ENCODE data around the gene CCND1. TPM values are rescaled to one million over a fixed set of nuclear protein-coding genes. Genes with fewer than 3 reads are reported as not detected.
A peak's percentile ranks its signal among the peaks of the same experiment; 100 is the strongest.

CCND1 gene
- total RNA-seq, 1 donor from 2014 or later, result 283 TPM

DNA sequence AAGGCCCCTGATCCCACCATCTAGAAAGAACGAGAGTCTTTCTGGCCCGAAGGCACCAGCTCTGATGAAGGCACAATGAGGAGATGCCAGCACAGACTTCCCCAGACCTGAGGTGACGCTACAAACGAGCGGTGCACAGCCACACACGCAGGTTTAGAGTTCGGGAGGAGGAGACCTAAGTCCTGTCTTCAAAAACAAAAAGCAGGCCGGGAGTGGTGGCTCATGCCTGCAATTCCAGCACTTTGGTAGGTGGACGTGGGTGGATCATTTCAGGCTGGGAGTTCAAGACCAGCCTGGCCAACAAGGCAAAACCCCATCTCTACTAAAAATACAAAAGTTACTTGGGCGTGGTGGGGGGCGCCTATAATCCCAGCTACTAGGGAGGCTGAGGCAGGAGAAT, 24.7 kb downstream of the CCND1 start:
- DNase-seq, result peak; percentile 42
- Histone ChIP-seq H3K27ac (no peak overlapping the region), H3K36me3 (peaks cover 63% of the 10 kb centered on the region), H3K27me3 (no peaks in the 10 kb centered on the region), H3K9me3 (no peaks in the 10 kb centered on the region), H3K4me1 (no peaks in the 10 kb centered on the region), H3K4me3 (no peak overlapping the region)
- intact Hi-C loops (cut with DNase I), result no loop called here
- no peak for ATAC-seq
- no peak for TF ChIP-seq CTCF (IDR thresholded peaks at IDR 0.05)

DNA sequence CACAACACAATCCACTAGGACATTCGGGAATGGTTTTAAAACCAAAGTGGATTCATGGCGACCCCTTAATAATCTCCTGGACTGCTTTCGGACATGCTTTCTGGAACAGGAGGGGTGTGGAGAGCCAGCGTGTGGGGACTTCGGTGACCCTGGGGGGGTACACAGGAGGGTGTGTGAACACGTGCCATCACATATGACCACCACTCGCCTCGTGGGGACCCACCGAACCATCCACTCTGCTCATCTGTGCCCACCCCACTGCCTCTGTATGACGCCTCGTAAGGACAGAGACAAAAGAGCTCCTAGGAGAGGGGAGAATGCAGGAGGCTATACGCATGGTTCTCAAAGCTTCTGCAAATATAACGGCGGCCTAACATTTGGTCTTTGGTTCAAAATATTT, 25.3 kb downstream of the CCND1 start:
- Histone ChIP-seq H3K9me3 (no peaks in the 10 kb centered on the region), H3K36me3 (peaks cover 69% of the 10 kb centered on the region), H3K4me1 (no peaks in the 10 kb centered on the region), H3K27ac (no peak overlapping the region), H3K27me3 (no peaks in the 10 kb centered on the region), H3K4me3 (no peak overlapping the region)
- DNase-seq (peak; percentile 39), ATAC-seq (no peak)
- TF ChIP-seq CTCF (IDR thresholded peaks at IDR 0.05), result no peak
- intact Hi-C loops (cut with DNase I), result no loop called here

- ATAC-seq (no peak), DNase-seq (peak; percentile 38)
- Histone ChIP-seq H3K27ac (no peak overlapping the region), H3K9me3 (no peaks in the 10 kb centered on the region), H3K4me1 (no peaks in the 10 kb centered on the region), H3K36me3 (peaks cover 76% of the 10 kb centered on the region), H3K4me3 (no peak overlapping the region), H3K27me3 (no peaks in the 10 kb centered on the region)
- TF ChIP-seq CTCF (IDR thresholded peaks at IDR 0.05), result no peak
- intact Hi-C loops (cut with DNase I), result no loop called here
Observed at GRCh38 chr11:69666752-69667536, 26.0 kb downstream of the CCND1 start.

- Histone ChIP-seq H3K4me1 (no peaks in the 10 kb centered on the region), H3K27ac (no peak overlapping the region), H3K27me3 (no peaks in the 10 kb centered on the region), H3K36me3 (peaks cover 82% of the 10 kb centered on the region), H3K9me3 (no peaks in the 10 kb centered on the region), H3K4me3 (no peak overlapping the region)
- peak; percentile 61 for DNase-seq
- intact Hi-C loops (cut with DNase I), result no loop called here
- ATAC-seq, result no peak
- TF ChIP-seq CTCF (IDR thresholded peaks at IDR 0.05), result no peak
Observed at GRCh38 chr11:69667619-69668604, 27.0 kb downstream of the CCND1 start.

GRCh38 chr11:69669486-69669885, 28.5 kb downstream of the CCND1 start:
- DNase-seq (no peak), ATAC-seq (no peak)
- Histone ChIP-seq H3K4me1 (peaks cover 9% of the 10 kb centered on the region), H3K27me3 (no peaks in the 10 kb centered on the region), H3K36me3 (peaks cover 67% of the 10 kb centered on the region), H3K4me3 (no peak overlapping the region), H3K9me3 (no peaks in the 10 kb centered on the region), H3K27ac (no peak overlapping the region)
- TF ChIP-seq CTCF (IDR thresholded peaks at IDR 0.05), result no peak
- intact Hi-C loops (cut with DNase I), result no loop called here

All from upper lobe of right lung (tissue), 1 donor.